HEK293 (cell line): Measurements from ENCODE around the gene PREX1.
A peak's percentile ranks its signal among the peaks of the same experiment; 100 is the strongest.

Experiments used
- CTCF ChIA-PET: fragments of 350-600 bp; formaldehyde crosslinking; extraction: SDS; loops from one replicate; lab custom pipeline; 2021; ENCODE audit warnings: antibody characterized with exemption; lab: Yijun Ruan, JAX
- POLR2A ChIA-PET: fragments of 300-600 bp; formaldehyde crosslinking; extraction: SDS; loops from one replicate; lab custom pipeline; 2020; ENCODE audit warnings: antibody characterized with exemption, inconsistent platforms; lab: Yijun Ruan, JAX
- H3K27ac ChIP-seq: fragments of 200-500 bp; sonication (Bioruptor generic); 2 replicates; pipeline ENCODE4 v1.5.1; 2014; ENCODE audit warnings: low read depth, low read length, control low read depth, inconsistent platforms; ENCODE audit errors: extremely low read depth
- H3K36me3 ChIP-seq, 2 experiments: fragments of 200-500 bp in 1 of 2; sonication (Bioruptor generic) in 1 of 2; 1 replicate in 1 of 2; 2 replicates in 1 of 2; pipeline ENCODE4 v1.5.1; 2014 to 2017; ENCODE audit warnings: inconsistent platforms in 2 of 2, low read length in 2 of 2; ENCODE audit not compliant: control insufficient read depth in 2 of 2, insufficient read depth in 1 of 2
- H3K4me1 ChIP-seq: fragments of 200-500 bp; sonication (Bioruptor generic); 2 replicates; pipeline ENCODE4 v1.5.1; 2014; ENCODE audit warnings: mild to moderate bottlenecking, low read length, inconsistent platforms; ENCODE audit not compliant: control insufficient read depth, insufficient read depth
- H3K4me3 ChIP-seq: 2 replicates; pipeline ENCODE4 v1.5.1; 2011; ENCODE audit warnings: low read depth, mild to moderate bottlenecking, control low read depth, low read length, moderate library complexity
- H3K9me3 ChIP-seq: fragments of 200-500 bp; sonication (Bioruptor generic); 2 replicates; pipeline ENCODE4 v1.5.1; 2014; ENCODE audit warnings: low read depth, low read length, inconsistent platforms; ENCODE audit not compliant: control insufficient read depth, insufficient read depth
- EGR2 ChIP-seq: fragments of 450-650 bp; formaldehyde crosslinking; IDR thresholded peaks from 2 replicates; pipeline ENCODE4 v1.5.1; 2016; ENCODE audit warnings: low read depth, missing biosample characterization, missing genetic modification characterization
- SP2 ChIP-seq: fragments of 450-650 bp; formaldehyde crosslinking; IDR thresholded peaks from 2 replicates; pipeline ENCODE4 v1.5.1; 2016; ENCODE audit warnings: missing biosample characterization, missing genetic modification characterization
- ZBTB17 ChIP-seq: fragments of 450-650 bp; formaldehyde crosslinking; IDR thresholded peaks from 2 replicates; pipeline ENCODE4 v1.5.1; 2016; ENCODE audit warnings: missing biosample characterization, missing genetic modification characterization
- ZNF16 ChIP-seq: fragments of 450-650 bp; formaldehyde crosslinking; IDR thresholded peaks from 2 replicates; pipeline ENCODE4 v1.5.1; 2016; ENCODE audit warnings: low read depth, missing biosample characterization, missing genetic modification characterization
- ZNF169 ChIP-seq: fragments of 450-650 bp; formaldehyde crosslinking; IDR thresholded peaks from 2 replicates; pipeline ENCODE4 v1.5.1; 2016; ENCODE audit warnings: missing biosample characterization, missing genetic modification characterization
- ZNF394 ChIP-seq: fragments of 450-650 bp; formaldehyde crosslinking; IDR thresholded peaks from 2 replicates; pipeline ENCODE4 v1.5.1; 2016; ENCODE audit warnings: missing biosample characterization, missing genetic modification characterization, mild to moderate bottlenecking, moderate library complexity, borderline replicate concordance
- ZNF544 ChIP-seq: fragments of 450-650 bp; formaldehyde crosslinking; IDR thresholded peaks from 2 replicates; pipeline ENCODE4 v1.5.0; 2017; ENCODE audit warnings: missing biosample characterization, missing genetic modification characterization
- ZNF549 ChIP-seq: fragments of 450-650 bp; IDR thresholded peaks from 2 replicates; pipeline ENCODE4 v1.5.1; 2018; ENCODE audit warnings: missing biosample characterization, missing genetic modification characterization, mild to moderate bottlenecking, inconsistent platforms, moderate library complexity
- ZNF629 ChIP-seq: fragments of 450-650 bp; formaldehyde crosslinking; IDR thresholded peaks from 2 replicates; pipeline ENCODE4 v1.5.1; 2017; ENCODE audit warnings: missing biosample characterization, missing genetic modification characterization
- ZNF677 ChIP-seq: fragments of 450-650 bp; IDR thresholded peaks from 2 replicates; pipeline ENCODE4 v1.5.0; 2018; ENCODE audit warnings: missing biosample characterization, mild to moderate bottlenecking, missing genetic modification characterization, moderate library complexity
- ZNF747 ChIP-seq: fragments of 450-650 bp; formaldehyde crosslinking; IDR thresholded peaks from 2 replicates; pipeline ENCODE4 v1.5.1; 2016; ENCODE audit warnings: missing biosample characterization, missing genetic modification characterization
- TF ChIP-seq, protein P1 (sequence below): fragments of 450-650 bp; formaldehyde crosslinking; IDR thresholded peaks from 2 replicates; pipeline ENCODE4 v1.5.1; 2016; ENCODE audit warnings: missing biosample characterization, missing genetic modification characterization, low read depth

PREX1 gene

DNA sequence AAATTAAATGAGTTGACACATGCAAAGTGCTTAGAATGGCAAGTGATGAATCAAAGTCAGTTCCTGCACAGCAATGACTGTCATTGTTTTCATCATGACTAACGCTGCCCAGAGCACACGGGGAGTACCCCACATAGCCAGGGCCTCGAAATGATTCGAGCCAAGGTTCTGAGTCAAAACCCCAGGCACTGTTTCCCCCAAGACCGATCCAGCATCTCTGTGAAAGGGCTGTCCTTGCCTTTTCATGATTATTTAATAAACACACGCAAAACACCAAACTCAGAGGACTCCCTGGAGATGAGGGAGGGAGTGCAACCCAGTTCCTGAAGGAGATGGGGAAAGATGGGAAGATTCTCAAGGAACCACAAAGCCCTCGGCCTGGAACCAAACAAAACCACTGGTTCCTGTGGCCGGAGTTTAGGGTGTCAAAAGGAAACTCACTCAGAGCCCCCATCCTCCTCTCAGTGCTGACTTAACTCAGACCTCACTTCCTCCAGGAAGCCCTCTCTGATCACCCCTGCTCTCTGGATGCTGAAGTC, 3.8 kb downstream of the PREX1 start:
- no peak overlapping the region for H3K27ac ChIP-seq
- no peaks in the 10 kb centered on the region for H3K36me3 ChIP-seq
- no peak overlapping the region for H3K4me3 ChIP-seq
- H3K9me3 ChIP-seq, result no peaks in the 10 kb centered on the region
- CTCF ChIA-PET, result no interaction called here
- H3K4me1 ChIP-seq, result peaks cover 9% of the 10 kb centered on the region; the same call in 1 of the 2 replicates
- TF ChIP-seq ZNF169 (tag by site-specific recombination), result no peak
- POLR2A ChIA-PET, result no interaction called here

DNA sequence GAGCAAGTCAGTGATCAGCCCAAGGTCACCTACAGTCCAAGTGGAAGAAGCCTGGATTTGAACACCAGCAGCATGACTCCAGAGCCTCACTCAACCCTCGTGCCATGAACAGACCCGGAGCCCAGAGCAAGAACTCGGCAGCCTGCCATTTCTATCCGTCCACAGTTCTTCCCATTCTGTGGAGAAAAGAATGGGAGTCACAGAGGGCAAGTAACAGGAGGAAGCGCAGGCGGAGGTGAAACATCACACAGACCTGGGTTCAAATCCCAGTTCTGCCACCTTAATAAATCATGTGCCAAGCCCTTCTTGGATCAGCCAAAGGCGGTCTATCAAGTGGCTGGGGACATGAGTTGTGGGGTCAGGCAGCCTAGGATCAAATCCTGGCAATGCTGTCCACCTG, 4.3 kb downstream of the PREX1 start:
- CTCF ChIA-PET, result no interaction called here
- POLR2A ChIA-PET, result no interaction called here
- no peak for TF ChIP-seq EGR2 (tag by site-specific recombination)
- TF ChIP-seq ZNF16 (tag by site-specific recombination), result no peak
- no peak for TF ChIP-seq ZNF394
- no peak for TF ChIP-seq ZNF747
- no peak for TF ChIP-seq ZNF677
- TF ChIP-seq ZNF549 (tag by site-specific recombination), result no peak
- H3K9me3 ChIP-seq, result no peaks in the 10 kb centered on the region
- no peak overlapping the region for H3K4me3 ChIP-seq
- H3K27ac ChIP-seq, result no peak overlapping the region
- peaks cover 9% of the 10 kb centered on the region; the same call in 1 of the 2 replicates for H3K4me1 ChIP-seq
- H3K36me3 ChIP-seq, result no peaks in the 10 kb centered on the region

DNA sequence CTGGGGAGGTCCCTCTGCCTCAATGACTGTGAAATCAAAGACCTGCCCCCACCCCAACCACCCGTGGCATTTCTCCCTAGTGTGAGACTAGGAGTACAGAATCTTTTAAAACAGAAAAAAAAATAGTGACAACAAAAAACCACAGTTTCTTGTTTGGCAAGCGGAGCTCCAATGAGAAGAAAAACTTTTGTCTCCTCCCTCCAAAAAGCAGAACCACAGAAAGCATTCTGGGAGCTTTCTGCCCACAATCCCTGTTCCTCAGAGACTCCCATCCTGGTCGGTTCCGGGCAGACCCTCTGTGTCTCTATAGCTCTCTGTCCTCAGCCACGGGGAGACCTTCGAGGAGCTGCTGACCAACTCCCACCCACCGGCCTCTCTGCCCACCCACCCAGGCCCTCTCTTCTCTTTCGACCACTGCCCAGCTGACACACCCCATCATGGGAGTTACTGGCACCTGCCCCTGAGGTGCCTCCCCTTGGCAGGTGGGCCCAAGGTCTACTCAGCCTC, 4.9 kb downstream of the PREX1 start:
- H3K9me3 ChIP-seq, result no peaks in the 10 kb centered on the region
- H3K4me3 ChIP-seq, result no peak overlapping the region
- no peak overlapping the region for H3K27ac ChIP-seq
- no peaks in the 10 kb centered on the region for H3K36me3 ChIP-seq
- ChIA-PET CTCF (no interaction called here), POLR2A (no interaction called here)
- 0 out of 2 replicates have a peak, but pooled peaks have one; percentile 12 for TF ChIP-seq SP2 (tag by site-specific recombination)
- no peak for TF ChIP-seq ZNF544 (tag by site-specific recombination)
- H3K4me1 ChIP-seq, result peaks cover 9% of the 10 kb centered on the region; the same call in 1 of the 2 replicates

DNA sequence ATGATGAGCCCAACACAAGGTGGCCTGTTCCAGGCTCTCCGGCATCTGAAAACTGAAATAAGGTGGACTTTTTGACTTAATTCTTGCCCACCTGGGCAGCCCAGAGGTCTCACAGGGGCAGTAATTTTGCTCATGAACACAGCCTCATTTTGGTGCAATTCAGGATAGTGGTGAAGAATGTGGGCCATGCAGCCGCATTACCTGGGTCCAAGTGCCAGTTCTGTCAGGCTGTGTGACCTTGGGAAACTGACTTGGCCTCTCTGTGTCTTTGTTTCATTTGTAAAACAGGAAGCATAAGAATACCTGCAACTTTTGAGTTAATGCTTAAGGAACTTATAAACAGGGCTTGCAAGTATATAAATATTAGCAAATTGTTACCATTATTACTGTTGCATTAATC, 5.6 kb downstream of the PREX1 start:
- H3K36me3 ChIP-seq, result no peaks in the 10 kb centered on the region
- no peak overlapping the region for H3K4me3 ChIP-seq
- ChIA-PET CTCF (interaction anchor here (0.7 kb wide), 1 partner anchor 78 kb away, joined by 3 read pairs; no protein-coding TSS in a partner anchor), POLR2A (no interaction called here)
- peaks cover 9% of the 10 kb centered on the region; the same call in 1 of the 2 replicates for H3K4me1 ChIP-seq
- no peaks in the 10 kb centered on the region for H3K9me3 ChIP-seq
- TF ChIP-seq, protein P1, sequence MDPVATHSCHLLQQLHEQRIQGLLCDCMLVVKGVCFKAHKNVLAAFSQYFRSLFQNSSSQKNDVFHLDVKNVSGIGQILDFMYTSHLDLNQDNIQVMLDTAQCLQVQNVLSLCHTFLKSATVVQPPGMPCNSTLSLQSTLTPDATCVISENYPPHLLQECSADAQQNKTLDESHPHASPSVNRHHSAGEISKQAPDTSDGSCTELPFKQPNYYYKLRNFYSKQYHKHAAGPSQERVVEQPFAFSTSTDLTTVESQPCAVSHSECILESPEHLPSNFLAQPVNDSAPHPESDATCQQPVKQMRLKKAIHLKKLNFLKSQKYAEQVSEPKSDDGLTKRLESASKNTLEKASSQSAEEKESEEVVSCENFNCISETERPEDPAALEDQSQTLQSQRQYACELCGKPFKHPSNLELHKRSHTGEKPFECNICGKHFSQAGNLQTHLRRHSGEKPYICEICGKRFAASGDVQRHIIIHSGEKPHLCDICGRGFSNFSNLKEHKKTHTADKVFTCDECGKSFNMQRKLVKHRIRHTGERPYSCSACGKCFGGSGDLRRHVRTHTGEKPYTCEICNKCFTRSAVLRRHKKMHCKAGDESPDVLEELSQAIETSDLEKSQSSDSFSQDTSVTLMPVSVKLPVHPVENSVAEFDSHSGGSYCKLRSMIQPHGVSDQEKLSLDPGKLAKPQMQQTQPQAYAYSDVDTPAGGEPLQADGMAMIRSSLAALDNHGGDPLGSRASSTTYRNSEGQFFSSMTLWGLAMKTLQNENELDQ (tag by site-specific recombination), result no peak
- TF ChIP-seq ZBTB17 (tag by site-specific recombination) (no peak), ZNF629 (tag by site-specific recombination) (no peak)
- H3K27ac ChIP-seq, result no peak overlapping the region
